Testis (tissue), 3 donors: ENCODE results near the gene ARPP19. TPM values are rescaled to one million over a fixed set of nuclear protein-coding genes. Genes with fewer than 3 reads are reported as not detected.

Experiments used
- DNase-seq: peaks from one replicate; pipeline ENCODE4 v3.0.0-alpha.2; 2019
- H3K27ac ChIP-seq, 2 donors: fragments of 200-600 bp; sonication (generic); one replicate each; pipeline ENCODE4 v1.5.1; 2019
- H3K27me3 ChIP-seq: fragments of 200-600 bp; sonication (generic); one replicate; pipeline ENCODE4 v1.5.1; 2019
- H3K36me3 ChIP-seq: fragments of 200-600 bp; sonication (generic); one replicate; pipeline ENCODE4 v1.5.1; 2017; ENCODE audit warnings: low read depth; ENCODE audit errors: missing control alignments
- H3K4me1 ChIP-seq: fragments of 200-600 bp; sonication (generic); one replicate; pipeline ENCODE4 v1.5.1; 2019
- H3K4me3 ChIP-seq, 2 donors: fragments of 200-600 bp; sonication (generic); one replicate each; pipeline ENCODE4 v1.5.1; 2017 to 2019
- H3K9me3 ChIP-seq: fragments of 200-600 bp; sonication (generic); one replicate; pipeline ENCODE4 v1.5.1; 2017
- POLR2A ChIP-seq: fragments of 450-650 bp; IDR thresholded peaks from one replicate; pipeline ENCODE4 v1.6.1; 2017; ENCODE audit warnings: antibody characterized with exemption, mild to moderate bottlenecking, moderate library complexity
- WGBS, 2 donors: methylation state at CpG; one replicate each; pipeline ENCODE4 v1.1.5; 2018; 5-methylcytosine and 5-hydroxymethylcytosine counted together
- intact Hi-C: fragments of 100-400 bp; cut with DNase I; formaldehyde crosslinking; loops from one replicate; pipeline ENCODE4 v1.15.1; 2023; ENCODE audit warnings: low total_unique reads
- polyA plus RNA-seq: library from polyadenylated mRNA; stranded (reverse); fragments of 350-450 nt; fragmentation: Illumina TruSeq; extraction: RNeasy Lipid Tissue Mini Kit (QIAGEN cat#74804); gene quantifications from one replicate; pipeline ENCODE4 v1.2.3, GENCODE V29; 2014; ENCODE audit warnings: low read depth, low replicate concordance; ENCODE audit not compliant: insufficient read depth
- total RNA-seq, 2 donors: library from RNA; depleted of rRNA; stranded (reverse); fragments of >200 nt; gene quantifications; one replicate each; pipeline ENCODE4 v1.2.3, GENCODE V29; 2016
- TF ChIP-seq, protein P1 (sequence below), 3 experiments: fragments of 450-650 bp in 2 of 3; fragments of 200-600 bp in 1 of 3; sonication (generic) in 1 of 3; IDR thresholded peaks; one replicate each; pipeline ENCODE4 v1.5.1; 2016 to 2019; ENCODE audit warnings: antibody characterized with exemption in 3 of 3, mild to moderate bottlenecking in 2 of 3, moderate library complexity in 1 of 3

ARPP19 gene
- total and polyA plus RNA-seq, 3 donors from 2014 or later = 114 to 162 (median 139) TPM

DNA sequence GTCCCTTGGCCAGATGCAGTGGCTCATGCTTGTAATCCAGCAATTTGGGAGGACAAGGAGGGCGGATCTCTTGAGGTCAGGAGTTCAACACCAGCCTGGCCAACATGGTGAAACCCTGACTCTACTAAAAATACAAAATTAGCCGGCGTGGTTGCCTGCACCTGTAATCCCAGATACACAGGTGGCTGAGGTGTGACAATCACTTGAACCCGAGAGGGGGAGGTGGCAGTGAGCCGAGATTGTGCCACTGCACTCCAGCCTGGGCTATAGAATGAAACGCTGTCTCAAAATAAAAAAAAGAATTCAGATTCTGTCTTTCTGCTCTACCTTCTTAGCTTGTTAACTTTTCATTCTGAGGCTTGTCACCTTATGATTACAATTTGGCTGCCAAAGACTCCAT, 62.3 kb downstream of the ARPP19 start:
- H3K27ac ChIP-seq = no peak overlapping the region
- H3K4me1 ChIP-seq = no peaks in the 10 kb centered on the region
- no peak for DNase-seq
- TF ChIP-seq, protein P1, sequence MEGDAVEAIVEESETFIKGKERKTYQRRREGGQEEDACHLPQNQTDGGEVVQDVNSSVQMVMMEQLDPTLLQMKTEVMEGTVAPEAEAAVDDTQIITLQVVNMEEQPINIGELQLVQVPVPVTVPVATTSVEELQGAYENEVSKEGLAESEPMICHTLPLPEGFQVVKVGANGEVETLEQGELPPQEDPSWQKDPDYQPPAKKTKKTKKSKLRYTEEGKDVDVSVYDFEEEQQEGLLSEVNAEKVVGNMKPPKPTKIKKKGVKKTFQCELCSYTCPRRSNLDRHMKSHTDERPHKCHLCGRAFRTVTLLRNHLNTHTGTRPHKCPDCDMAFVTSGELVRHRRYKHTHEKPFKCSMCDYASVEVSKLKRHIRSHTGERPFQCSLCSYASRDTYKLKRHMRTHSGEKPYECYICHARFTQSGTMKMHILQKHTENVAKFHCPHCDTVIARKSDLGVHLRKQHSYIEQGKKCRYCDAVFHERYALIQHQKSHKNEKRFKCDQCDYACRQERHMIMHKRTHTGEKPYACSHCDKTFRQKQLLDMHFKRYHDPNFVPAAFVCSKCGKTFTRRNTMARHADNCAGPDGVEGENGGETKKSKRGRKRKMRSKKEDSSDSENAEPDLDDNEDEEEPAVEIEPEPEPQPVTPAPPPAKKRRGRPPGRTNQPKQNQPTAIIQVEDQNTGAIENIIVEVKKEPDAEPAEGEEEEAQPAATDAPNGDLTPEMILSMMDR (IDR thresholded peaks at IDR 0.05) = no peak
- TF ChIP-seq POLR2A = no peak
- H3K27me3 ChIP-seq = no peaks in the 10 kb centered on the region
- 76 to 77% methylated on average over 6 of the region's 6 CpGs for WGBS, 2 donors
- no peak overlapping the region for H3K4me3 ChIP-seq
- intact Hi-C loops = no loop called here
- no peaks in the 10 kb centered on the region for H3K36me3 ChIP-seq
- no peaks in the 10 kb centered on the region for H3K9me3 ChIP-seq

DNA sequence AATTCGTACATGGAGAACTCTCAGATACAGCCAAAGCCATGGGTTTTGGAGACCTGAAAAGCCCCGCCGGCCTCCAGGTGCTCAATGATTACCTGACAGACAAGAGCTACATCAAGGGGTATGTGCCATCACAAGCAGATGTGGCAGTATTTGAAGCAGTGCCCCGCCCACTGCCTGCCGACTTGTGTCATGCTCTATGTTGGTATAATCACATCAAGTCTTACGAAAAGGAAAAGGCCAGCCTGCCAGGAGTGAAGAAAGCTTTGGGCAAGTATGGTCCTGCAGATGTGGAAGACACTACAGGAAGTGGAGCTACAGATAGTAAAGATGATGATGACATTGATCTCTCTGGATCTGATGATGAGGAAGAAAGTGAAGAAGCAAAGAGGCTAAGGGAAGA, 63.7 kb downstream of the ARPP19 start:
- no peak overlapping the region for H3K27ac ChIP-seq
- TF ChIP-seq, protein P1 (IDR thresholded peaks at IDR 0.05) = no peak
- no peak for TF ChIP-seq POLR2A
- H3K27me3 ChIP-seq = no peaks in the 10 kb centered on the region
- WGBS, 2 donors = 93% methylated on average over 6 of the region's 6 CpGs
- no peaks in the 10 kb centered on the region for H3K9me3 ChIP-seq
- H3K4me3 ChIP-seq = no peak overlapping the region
- H3K36me3 ChIP-seq = no peaks in the 10 kb centered on the region
- H3K4me1 ChIP-seq = no peaks in the 10 kb centered on the region
- no peak for DNase-seq
- intact Hi-C loops = no loop called here

DNA sequence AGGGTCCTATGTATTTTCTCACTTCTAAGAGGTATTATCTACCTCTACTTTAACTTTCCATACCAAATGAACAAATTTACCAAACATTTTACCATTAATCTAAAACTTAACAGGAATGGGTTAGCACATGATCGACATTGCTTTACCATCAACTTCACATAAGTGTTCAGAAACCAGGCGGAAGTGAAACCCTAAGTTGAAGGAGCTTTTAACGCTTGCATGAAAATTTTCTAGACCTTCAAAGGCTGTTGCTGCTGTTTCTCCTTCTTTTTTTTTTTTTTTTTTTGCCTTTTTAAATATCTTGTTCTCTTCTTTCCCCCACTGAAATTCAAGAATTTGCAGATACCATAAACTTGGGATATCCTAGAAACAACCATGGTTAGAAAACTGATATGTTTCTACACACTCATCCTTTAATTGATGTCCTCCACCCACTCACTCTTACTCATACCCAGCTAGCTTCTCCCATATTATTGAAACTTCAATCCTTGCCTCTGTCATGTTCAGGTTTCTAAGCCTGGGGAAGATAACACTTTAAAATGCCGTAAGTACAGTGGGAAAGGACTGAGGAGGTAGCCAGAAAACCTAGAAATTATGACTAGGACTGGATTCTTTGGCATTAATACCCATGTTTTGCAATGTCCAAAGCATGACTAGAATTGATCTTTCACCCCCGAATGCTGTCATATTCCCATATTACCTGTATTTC, 64.9 kb downstream of the ARPP19 start:
- WGBS, 2 donors = 92 to 93% methylated on average over 5 of the region's 5 CpGs
- H3K4me3 ChIP-seq = no peak overlapping the region
- no peaks in the 10 kb centered on the region for H3K4me1 ChIP-seq
- H3K36me3 ChIP-seq = no peaks in the 10 kb centered on the region
- TF ChIP-seq, protein P1 (IDR thresholded peaks at IDR 0.05) = no peak
- no peak for TF ChIP-seq POLR2A
- H3K27ac ChIP-seq = no peak overlapping the region
- no peak for DNase-seq
- intact Hi-C loops = no loop called here
- H3K27me3 ChIP-seq = no peaks in the 10 kb centered on the region
- no peaks in the 10 kb centered on the region for H3K9me3 ChIP-seq

DNA sequence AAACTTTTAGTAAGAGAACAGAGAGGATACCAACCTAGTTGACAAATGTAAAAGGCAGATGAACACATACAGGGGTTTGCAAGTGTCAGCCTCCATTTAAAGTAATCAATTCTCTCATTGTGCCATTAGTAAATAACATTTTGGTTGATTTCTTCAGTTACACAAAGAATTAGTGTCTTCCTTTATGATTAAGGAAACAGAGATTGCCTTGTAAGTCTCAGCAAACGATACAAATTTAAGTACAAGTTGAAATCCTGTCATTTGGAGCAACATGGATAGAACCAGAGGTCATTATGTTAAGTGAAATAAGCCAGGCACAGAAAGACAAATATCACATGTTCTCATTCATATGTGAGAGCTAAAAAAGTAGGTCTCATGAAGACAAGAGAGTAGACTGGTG, 66.2 kb downstream of the ARPP19 start:
- TF ChIP-seq, protein P1 (IDR thresholded peaks at IDR 0.05) = no peak
- no peak for TF ChIP-seq POLR2A
- Histone ChIP-seq H3K4me1 (no peaks in the 10 kb centered on the region), H3K27ac (peak overlapping the region in 1 of 2 donors; percentile 32), H3K27me3 (no peaks in the 10 kb centered on the region), H3K36me3 (no peaks in the 10 kb centered on the region), H3K4me3 (no peak overlapping the region), H3K9me3 (no peaks in the 10 kb centered on the region)
- intact Hi-C loops = no loop called here
- 52 to 67% methylated on average over 1 of the region's 1 CpG for WGBS, 2 donors
- no peak for DNase-seq

DNA sequence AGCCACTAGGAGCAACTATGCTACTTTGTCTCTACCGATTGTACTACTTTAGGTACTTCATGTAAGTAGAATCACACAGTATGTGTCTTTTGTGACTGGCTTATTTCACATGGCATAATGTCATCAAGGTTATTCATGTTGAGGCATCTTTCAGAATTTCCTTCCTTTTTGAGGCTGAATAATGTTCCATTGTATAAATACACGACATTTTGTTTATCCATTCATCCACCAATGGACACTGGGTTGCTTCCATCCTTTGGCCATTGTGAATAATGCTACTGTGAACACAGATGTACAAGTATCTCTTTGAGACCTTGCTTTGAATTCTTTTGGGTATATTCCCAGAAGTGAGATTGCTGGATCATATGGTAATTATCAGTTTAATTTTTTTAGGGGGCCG, 69.3 kb downstream of the ARPP19 start:
- Histone ChIP-seq H3K4me1 (no peaks in the 10 kb centered on the region), H3K27ac (no peak overlapping the region), H3K36me3 (no peaks in the 10 kb centered on the region), H3K4me3 (no peak overlapping the region), H3K9me3 (no peaks in the 10 kb centered on the region), H3K27me3 (no peaks in the 10 kb centered on the region)
- TF ChIP-seq, protein P1 (IDR thresholded peaks at IDR 0.05) = no peak
- TF ChIP-seq POLR2A = no peak
- no peak for DNase-seq
- intact Hi-C loops = no loop called here
- WGBS, 2 donors = 65 to 69% methylated on average over 3 of the region's 3 CpGs
